Measurements from ENCODE around the gene SPATA18.

Gene SPATA18, protein sequence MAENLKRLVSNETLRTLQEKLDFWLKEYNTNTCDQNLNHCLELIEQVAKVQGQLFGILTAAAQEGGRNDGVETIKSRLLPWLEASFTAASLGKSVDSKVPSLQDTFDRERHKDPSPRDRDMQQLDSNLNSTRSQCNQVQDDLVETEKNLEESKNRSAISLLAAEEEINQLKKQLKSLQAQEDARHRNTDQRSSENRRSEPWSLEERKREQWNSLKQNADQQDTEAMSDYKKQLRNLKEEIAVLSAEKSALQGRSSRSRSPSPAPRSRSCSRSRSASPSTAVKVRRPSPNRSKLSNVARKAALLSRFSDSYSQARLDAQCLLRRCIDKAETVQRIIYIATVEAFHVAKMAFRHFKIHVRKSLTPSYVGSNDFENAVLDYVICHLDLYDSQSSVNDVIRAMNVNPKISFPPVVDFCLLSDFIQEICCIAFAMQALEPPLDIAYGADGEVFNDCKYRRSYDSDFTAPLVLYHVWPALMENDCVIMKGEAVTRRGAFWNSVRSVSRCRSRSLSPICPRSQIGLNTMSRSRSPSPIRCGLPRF

DNA sequence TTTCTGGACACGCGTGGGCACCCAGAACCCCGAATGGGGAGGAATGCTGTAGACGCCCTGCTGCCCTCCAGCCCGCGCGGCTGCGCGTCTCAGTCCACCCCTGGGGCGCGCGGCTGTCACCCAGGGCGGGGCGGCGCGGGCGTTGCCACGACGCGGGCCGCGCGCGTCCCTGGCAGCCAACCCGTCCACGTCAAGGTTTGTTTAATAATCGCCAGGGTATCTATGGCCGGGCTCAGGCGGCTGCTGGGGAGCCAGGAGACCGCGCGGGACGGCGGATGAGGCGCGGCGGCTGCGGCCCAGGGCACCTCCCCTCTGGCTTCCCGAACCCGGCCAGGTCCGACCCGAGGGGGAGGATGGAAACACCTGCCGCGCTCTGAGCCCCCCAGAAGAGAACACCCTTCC, at the start of gene SPATA18:
Gene SPATA18 (plus strand): TSS at position 92 of the 402 bp plus-strand sequence. CDS start 401 bp downstream, outside the sequence.
- no peak for DNase-seq (ENCODE audit: low spot score)

DNA sequence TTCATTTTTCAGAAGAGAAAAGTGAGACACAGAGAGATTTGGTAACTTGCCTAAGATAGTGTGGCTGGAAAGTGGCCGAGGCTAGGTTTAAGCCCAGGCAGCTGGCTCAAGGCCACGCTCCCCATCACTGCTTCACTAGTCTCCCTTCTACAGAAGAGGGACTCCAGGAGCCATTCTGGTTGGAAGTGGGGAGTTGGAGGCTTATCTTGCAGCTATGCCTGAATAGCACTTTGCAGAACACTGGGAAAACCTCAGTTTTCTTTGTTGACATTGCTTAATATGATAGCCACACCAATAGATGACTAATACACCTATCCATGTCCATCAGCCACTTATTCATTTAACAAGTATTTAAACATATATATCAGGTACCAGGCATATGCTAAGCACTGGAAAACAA, 49.5 kb upstream of the SPATA18 start:
- DNase-seq (ENCODE audit: low spot score) = no peak

DNA sequence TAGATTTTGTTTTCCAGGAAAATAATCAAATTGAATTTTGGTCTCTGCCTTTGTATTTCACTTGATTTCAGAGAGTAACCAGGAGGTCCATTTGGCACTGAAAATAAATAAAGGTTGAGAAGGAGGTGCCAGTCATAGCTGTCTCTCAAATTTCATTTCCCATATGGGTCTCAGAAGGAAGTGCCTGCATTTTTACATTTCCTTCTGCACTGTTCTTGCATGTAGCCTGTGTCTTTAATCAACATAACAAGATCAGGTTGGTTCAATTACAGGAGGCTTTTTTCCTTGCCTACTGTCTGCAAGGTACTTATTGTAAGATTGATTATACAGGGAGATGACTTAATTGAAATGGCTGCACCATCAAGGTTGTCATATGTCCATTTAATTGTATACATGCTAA, 46.7 kb upstream of the SPATA18 start:
- no peak for DNase-seq (ENCODE audit: low spot score)

DNA sequence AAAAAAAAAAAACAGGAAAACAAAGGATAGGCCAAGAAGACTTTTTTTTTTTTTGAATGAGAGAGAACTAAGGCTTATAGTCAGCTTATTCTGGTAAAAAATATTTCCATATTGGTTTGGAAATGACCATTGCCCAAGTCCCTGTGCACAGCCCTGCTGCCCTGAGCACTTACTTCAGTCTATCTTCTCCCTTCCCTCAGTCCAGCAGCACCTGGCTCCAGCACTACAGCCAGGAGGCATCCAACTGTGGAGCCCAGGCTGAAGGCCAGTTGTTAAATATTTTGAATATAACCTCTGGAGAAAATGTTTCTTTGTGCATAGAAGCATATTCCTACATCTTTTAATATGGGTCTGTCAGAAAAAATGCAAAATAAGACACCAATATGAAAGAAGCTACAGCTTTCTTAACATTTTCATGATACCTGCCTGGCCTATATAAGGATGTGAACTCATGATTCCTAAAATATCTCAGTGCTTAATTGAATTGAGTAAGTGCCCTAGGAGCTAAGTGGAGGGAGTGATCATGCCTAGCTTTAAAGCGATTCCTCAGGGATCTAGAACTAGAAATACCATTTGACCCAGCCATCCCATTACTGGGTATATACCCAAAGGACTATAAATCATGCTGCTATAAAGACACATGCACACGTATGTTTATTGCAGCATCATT, 45.4 kb upstream of the SPATA18 start:
- DNase-seq (ENCODE audit: low spot score) = no peak

DNA sequence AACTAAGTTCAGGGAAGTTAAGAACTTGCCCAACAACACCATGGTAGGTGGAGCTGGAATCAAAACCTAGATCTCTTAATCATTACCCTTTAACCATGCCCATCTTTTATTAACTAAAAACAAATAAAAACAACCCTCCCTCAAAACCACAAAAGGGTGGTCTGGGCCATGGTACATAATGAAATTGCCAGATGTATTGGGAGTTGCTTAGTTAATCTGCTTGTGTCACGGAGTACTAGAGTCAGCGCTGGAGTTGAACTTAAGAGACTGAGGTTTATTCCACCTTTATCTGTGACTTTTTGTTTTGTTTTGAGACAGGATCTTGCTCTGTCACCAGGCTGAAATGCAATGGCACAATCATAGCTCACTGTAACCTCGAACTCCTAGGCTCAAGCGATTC, 44.2 kb upstream of the SPATA18 start:
- DNase-seq (ENCODE audit: low spot score) = no peak

DNA sequence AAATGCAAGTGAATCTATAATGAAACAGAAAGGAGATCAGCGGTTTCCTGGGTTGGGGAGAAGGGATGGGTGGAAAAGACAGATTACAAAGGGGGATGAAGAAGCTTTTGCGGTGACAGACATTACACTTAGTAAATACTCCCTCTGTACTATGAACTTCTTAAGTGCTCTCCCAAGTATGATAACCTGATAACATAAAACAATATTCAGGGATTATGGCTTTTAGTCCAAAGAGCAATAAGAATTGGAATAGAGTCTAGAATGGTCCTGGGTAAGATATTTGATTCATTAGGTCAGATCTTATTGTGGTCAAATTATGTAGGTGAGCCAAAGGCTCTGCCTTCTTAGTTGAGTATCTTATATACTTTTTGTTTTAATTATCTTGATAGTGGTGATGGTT, 40.1 kb upstream of the SPATA18 start:
- DNase-seq (ENCODE audit: low spot score) = no peak

DNA sequence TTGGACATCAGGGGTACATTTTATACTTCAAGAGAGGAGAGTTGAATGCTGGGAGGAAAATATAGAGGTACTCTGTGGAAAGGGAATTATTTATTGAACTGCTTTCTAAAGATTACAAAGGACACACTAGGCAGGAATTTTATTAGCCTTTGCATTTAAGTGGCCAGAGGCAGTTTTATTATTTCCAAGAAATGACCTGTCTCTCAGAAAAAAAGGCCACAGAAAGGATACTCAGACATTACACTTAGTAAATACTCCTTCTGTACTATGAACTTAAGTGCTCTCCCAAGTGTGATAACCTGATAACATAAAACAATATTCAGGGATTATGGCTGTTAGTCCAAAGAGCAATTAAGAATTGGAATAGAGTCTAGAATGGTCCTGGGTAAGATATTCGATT, 38.5 kb upstream of the SPATA18 start:
- no peak for DNase-seq (ENCODE audit: low spot score)

DNA sequence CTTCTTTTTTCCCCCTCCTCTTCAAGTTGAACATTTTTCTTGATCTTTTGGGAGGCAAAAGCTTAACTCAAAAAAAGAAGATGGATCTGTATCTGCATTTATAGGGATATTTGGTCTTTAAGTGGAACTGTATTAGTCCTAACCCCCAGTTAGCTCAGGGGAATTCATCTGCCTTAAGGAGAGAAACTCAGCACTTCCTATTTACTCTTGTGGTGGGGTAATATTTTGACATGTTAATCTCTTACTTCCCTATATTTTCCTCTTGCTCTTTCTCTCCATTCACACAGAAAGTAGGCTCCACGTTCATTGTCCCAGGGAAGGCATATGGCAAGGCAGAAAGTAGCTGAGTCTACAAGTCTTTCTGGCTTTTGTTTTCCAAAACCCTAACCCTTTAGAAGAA, 36.2 kb upstream of the SPATA18 start:
- no peak for DNase-seq (ENCODE audit: low spot score)

DNA sequence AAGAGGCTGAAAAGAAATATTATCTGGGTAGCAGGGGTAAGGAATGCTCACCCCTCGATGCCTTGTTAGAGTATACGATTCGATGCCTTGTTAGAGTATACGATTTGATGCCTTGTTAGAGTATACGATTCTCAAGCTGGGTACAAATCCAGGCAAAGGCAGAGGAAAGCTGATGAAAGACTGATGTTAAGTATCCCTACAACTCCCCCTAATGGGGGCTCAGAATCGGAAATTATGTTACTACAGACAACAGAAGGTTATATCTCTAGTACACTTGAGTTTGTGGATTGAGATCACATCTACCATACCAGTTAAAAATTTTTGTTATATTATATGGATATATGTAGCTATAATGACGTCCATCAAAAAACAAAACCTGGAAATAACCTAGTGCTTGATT, 35.7 kb upstream of the SPATA18 start:
- no peak for DNase-seq (ENCODE audit: low spot score)

DNA sequence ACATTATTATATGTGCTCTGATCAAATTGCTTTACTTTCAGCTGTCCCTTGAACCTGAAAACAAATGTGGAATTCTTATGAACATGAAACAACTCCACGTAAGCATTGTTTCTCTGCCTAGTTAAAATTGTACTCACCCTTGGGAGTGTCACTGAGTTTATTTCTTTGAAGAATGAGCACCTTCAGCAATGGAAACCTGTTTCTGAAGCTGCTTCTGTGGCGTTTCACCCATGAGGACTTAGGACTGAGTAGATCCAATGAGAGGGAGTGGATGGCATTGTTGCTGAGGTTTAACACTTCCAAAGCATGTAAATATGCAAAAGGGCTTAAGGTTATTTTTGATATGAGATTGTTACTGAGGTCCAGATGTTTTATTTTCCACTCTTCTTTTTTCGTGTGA, 34.1 kb upstream of the SPATA18 start:
- DNase-seq (ENCODE audit: low spot score) = no peak

DNA sequence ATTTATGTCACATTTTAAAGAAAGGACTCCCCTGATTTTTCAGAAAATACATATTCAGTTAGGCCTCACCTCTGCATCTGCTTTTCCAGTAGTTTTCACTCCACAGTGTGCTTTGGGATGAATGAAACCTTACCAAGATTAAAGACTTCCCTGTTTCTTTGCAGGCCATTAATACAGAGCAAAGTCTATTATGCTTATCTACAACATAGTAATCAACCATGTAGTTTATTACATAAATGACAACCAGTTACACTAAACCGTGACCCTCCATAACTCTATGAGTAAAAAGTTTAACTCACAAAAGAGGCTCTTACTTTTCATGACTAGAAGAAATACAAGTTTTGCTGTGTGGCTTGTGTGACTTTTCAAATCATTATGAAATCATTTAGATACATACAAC, 33.3 kb upstream of the SPATA18 start:
- no peak for DNase-seq (ENCODE audit: low spot score)

DNA sequence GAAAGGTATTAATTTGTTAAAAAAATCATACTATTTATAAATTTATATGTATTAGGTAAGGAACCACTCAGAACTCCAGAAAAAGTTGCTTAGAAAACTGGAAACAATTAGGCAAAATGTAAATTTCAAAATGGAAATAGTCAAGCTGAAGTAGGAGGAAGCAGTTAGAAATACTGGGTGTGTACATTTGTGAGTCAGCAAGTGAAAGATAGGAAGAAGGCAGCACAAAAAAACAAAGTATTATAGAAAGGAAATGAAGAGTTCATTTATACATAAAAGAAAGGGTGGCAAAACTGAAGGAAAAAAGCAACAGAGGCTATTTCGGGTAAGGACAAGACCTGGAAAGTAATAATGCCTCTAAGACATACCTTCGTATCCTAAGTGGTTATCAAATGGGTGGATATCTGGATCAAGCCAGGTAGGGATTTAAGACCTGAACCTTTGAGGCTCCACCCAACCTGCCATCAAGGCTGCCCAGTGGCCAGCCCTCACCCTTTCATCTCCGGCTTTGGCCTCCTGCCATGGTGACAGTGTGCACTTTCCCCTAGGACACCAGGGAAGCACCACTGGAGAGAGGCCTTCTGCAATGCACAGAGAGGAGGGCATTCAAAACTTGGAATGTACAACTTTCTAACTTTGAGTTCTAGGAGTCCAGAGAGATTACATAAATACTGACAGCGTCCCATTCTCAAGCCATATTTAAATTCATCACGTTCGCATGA, 31.0 kb upstream of the SPATA18 start, which contains the start of gene LRRC66:
Gene LRRC66 (minus strand): TSS at position 428 of the 722 bp plus-strand sequence. CDS start 2,750 bp downstream, outside the sequence.
- DNase-seq (ENCODE audit: low spot score) = no peak

DNA sequence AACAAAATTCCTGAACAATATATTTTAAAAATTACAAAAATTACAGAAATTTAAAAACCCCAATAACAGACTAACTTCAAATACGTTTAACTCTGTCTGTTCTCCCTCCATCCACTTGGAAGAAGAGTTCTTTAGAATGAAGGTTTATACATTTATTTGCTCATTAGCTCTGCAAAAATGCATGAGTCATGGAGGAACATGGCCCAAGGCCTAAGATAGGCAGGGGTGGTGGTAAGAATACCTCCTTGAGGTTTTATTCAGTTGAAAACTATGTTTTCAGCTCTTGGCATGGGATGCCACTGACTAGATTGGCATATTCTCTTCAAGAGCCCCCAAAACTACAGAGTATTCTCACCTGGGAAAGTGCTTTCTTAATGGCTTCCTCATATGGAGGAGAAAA, 22.1 kb upstream of the SPATA18 start:
- DNase-seq (ENCODE audit: low spot score) = no peak

DNA sequence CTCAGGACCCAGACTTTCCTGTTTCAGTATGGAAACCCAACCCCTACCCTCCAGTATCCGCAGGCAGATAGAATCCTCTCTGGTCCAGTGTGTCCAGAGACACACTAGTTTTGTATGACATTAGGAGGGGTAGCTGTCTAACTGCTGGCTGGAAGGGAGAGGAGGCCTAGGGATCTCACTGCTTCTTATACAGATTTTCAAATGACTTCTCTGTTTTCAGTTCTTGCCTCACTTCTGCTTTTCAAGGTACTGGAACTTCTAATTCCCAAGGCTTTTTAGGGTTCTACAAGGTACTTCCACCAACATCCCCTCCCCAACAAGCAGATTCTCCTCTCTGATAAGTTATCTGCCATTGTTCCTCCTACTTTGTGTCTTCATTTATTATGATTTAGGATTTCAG, 19.1 kb upstream of the SPATA18 start:
- DNase-seq (ENCODE audit: low spot score) = no peak

DNA sequence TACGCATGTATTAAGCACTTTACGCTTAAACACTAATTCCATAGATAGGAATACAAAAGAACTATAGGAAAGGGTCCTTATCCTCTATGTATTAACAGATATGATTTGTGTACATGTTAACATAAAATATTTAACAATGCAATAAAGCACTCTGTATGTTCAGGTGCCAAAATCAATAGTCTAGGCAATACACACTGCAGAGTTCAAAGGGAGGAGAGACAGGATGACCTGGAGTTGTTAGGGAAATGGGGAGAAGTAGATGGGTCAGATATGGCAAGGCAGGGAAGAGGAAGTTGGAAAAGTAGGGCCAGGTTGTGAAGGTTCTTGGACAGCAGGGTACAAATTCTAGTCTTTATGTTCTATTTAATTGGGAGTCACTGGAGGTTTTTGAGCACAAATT, 15.9 kb upstream of the SPATA18 start:
- no peak for DNase-seq (ENCODE audit: low spot score)

DNA sequence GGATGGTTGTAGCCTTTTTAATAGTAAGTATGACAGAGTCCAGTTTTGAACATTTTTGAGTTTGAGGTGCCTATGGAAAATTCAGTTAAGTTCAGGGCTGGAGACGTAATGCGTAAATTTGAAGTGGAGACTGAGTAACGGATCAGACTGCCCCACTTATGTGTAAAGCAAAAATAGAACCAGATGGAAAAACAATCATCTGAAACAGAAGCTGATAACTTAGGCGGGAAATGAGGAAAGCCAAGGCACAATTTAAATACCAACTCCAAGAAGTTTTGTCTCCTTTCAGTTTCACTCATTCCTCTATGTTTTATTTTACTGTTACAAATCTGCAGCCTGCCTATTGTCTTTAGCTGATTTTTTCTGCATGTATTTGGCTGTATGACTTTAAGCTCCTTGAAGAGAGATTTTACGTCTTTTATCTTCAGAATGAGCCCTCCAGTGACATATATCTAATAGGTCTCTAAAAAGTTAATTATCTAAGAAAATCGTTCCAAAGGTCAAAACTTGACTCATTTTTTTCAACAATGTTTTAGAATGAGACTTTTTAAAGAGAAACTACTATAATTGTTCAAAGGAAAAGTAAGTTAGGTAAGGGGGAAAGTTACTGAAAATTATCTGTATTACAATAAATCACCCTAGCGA, 14.1 kb upstream of the SPATA18 start:
- DNase-seq (ENCODE audit: low spot score) = no peak

DNA sequence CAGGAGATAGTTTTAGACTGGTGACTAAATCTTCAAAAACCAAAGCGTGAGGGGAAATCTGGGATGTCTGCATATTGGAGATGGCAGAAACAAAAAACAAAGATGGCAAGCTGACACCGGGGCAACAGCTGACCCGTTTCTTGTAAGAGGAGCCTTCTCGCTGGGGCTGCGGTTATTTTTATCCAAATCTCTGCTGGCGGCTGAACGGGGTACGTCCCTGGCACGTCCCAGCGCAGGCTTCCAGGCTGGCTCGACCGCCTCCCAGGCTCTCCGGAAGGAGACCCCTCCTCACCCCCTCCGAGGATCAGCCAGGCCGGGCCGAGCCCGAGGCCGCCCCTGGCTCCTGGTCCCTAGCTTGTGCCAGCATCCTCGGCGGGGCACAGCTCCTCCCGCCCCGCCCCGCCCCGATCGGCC, 13.4 kb upstream of the SPATA18 start:
- DNase-seq (ENCODE audit: low spot score) = peak; percentile 7

DNA sequence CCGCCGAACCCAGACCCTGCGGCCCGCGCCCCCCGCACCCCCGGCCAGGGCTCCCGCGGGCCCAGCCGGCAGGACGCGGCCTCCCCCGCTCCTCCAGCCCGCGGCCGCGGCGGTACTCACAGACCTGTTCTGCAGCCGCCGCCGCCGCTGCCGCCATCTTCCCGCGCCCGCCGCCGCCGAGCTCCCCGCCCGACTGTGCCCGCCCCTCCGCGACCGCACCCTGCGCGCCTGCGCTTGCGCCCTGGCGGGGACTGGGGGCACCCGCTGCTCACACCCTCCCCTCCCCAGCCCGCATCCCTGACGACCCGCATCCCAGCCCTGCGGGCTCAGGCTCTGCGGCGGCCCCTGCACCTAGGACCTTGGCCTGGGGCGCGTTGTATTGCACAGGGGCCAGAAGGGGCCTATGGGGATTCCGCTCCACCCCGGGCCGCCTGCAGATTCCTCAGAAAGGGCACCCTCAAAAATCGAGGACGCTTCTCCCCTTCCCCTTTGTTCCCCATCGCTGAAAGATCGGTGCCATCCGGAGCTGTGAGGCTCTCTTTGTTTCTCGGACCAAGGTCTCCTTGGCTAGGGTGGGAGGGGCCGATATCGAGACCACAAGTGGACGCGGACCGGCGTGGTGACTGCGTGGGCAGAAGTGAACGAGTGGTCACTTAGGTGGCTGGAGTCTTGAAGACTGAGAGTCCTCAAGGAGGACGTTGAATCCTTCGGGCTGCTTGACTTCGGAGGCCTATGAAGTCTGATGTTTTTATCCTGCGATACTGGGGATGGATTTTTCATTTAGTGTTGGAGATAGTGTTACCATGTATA, 12.8 kb upstream of the SPATA18 start, which contains the start of gene SGCB:
Gene SGCB (minus strand): TSS at position 197 of the 810 bp plus-strand sequence. CDS start 40 bp downstream, at position 157.
- peak; percentile 68 for DNase-seq (ENCODE audit: low spot score)

DNA sequence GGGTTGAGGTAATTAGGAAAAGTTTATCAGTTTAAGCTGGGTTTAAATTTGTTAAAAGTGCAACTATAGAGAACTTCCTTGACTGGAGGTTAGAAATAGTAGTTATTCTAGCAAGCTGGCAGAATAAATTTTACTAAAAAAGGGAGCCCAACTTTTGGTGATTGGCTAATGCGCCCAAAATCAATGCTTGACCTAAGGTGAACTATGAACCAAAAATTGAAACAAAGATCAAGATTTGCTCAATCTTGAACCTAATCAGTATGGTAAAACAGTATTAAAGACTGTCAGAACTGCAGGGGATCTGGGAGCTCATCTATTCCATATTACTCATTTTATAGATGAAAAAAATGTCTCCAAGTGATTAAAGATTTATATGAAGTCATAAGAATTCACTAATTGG, 6.1 kb upstream of the SPATA18 start:
- no peak for DNase-seq (ENCODE audit: low spot score)

DNA sequence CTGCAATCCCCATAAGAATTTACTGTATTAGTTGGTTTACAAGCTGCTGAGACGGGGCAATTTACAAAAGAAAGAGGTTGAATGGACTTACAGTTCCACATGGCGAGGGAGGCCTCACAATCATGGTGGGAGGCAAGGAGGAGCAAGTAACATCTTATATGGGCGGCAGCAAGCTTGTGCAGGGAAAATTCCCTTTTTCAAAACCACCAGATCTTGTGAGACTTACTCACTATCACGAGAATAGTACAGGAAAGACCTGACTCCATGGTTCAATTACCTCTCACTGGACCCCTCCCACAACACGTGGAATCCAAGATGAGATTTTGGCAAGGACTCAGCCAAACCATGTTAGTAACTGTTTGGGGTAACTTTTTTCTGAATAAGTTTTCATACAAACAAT, 1.8 kb upstream of the SPATA18 start:
- DNase-seq (ENCODE audit: low spot score) = no peak

All from CD4-positive, alpha-beta T cell treated with Interleukin-2 at 100 ng/mL for 4 hours (primary cell).